Endothelial cell of umbilical vein (primary cell): ENCODE data around the gene TAF9. TPM values are rescaled to one million over a fixed set of nuclear protein-coding genes. Genes with fewer than 3 reads are reported as not detected.

ENCODE experiments used
- BruUV-seq: library from RNA; stranded (reverse); fragments of 400-500 nt; replicated peaks from 2 replicates; lab custom pipeline; 2021; lab: Mats Ljungman, UMichigan
- CTCF ChIA-PET: fragments of 300-600, 350-600 bp; sonication (Branson Sonifier 250); formaldehyde crosslinking; loops from one replicate; lab custom pipeline; 2021; ENCODE audit warnings: antibody characterized with exemption, inconsistent platforms; lab: Charles Lee
- POLR2A ChIA-PET: fragments of 300-600, 350-600 bp; sonication (Branson Sonifier 250); formaldehyde crosslinking; loops from one replicate; lab custom pipeline; 2021; ENCODE audit warnings: antibody characterized with exemption, inconsistent platforms; lab: Charles Lee
- DNase-seq: peaks from one replicate; pipeline ENCODE4 v3.0.0-alpha.2; 2011; ENCODE audit warnings: low read depth, low spot score
- FAIRE-seq: peaks from 2 replicates; lab custom pipeline; 2011; peaks lifted over from hg19 to GRCh38; lab: Jason Lieb, UNC
- H2AFZ ChIP-seq: 2 replicates; pipeline ENCODE4 v1.6.0; 2012; ENCODE audit warnings: low read depth, low read length, control low read depth, inconsistent platforms
- H3K27ac ChIP-seq: 2 replicates; pipeline ENCODE4 v1.5.1; 2011; ENCODE audit warnings: low read depth, mild to moderate bottlenecking, control low read depth, low read length, moderate library complexity; ENCODE audit not compliant: insufficient read depth
- H3K27me3 ChIP-seq, 2 experiments: 2 replicates each; pipeline versions ENCODE4 v1.6.0 to v1.6.1; 2011; ENCODE audit warnings: low read length in 2 of 2, mixed read lengths in 1 of 2; ENCODE audit not compliant: control insufficient read depth in 2 of 2, insufficient read depth in 2 of 2
- H3K36me3 ChIP-seq, 2 experiments: 2 replicates in 1 of 2; 3 replicates in 1 of 2; pipeline ENCODE4 v1.5.1; 2011; ENCODE audit warnings: low read length in 2 of 2, mild to moderate bottlenecking in 1 of 2, moderate library complexity in 1 of 2; ENCODE audit not compliant: control insufficient read depth in 2 of 2, insufficient read depth in 2 of 2; ENCODE audit errors: extremely low read depth in 1 of 2
- H3K4me1 ChIP-seq: 3 replicates; pipeline ENCODE4 v1.5.1; 2011; ENCODE audit warnings: mild to moderate bottlenecking, low read length; ENCODE audit not compliant: control insufficient read depth, insufficient read depth; ENCODE audit errors: extremely low read depth
- H3K4me2 ChIP-seq: 2 replicates; pipeline ENCODE4 v1.6.1; 2011; ENCODE audit warnings: low read length, control low read depth, mixed read lengths; ENCODE audit not compliant: insufficient read depth
- H3K4me3 ChIP-seq, 3 experiments: fragments of 200-600 bp in 1 of 3; sonication (generic), shearing (Covaris generic) in 1 of 3; replicated peaks in 1 of 3; 2 replicates each; pipeline ENCODE4 v1.5.1; 2011 to 2016; ENCODE audit warnings: control low read depth in 3 of 3, low read length in 3 of 3, mild to moderate bottlenecking in 2 of 3, inconsistent platforms in 1 of 3, low read depth in 1 of 3, moderate library complexity in 1 of 3; ENCODE audit not compliant: insufficient read depth in 1 of 3
- H3K79me2 ChIP-seq: 2 replicates; pipeline ENCODE4 v1.6.0; 2012; ENCODE audit warnings: low read length, inconsistent platforms; ENCODE audit not compliant: control insufficient read depth, insufficient read depth
- H3K9ac ChIP-seq: replicated peaks from 2 replicates; pipeline ENCODE3; 2011; ENCODE audit warnings: low read length, control low read depth; ENCODE audit not compliant: insufficient read depth; ENCODE audit errors: extremely low read depth
- H3K9me1 ChIP-seq: replicated peaks from 3 replicates; pipeline ENCODE4 v1.6.0; 2011; ENCODE audit warnings: mild to moderate bottlenecking, low read length; ENCODE audit not compliant: control insufficient read depth, insufficient read depth; ENCODE audit errors: extremely low read depth
- H3K9me3 ChIP-seq: replicated peaks from 2 replicates; pipeline ENCODE4 v1.5.1; 2012; ENCODE audit warnings: low read length, inconsistent platforms; ENCODE audit not compliant: control insufficient read depth, insufficient read depth
- H4K20me1 ChIP-seq: replicated peaks from 2 replicates; pipeline ENCODE3; 2011; ENCODE audit warnings: mild to moderate bottlenecking, low read length; ENCODE audit not compliant: control insufficient read depth, insufficient read depth; ENCODE audit errors: extremely low read depth
- EZH2 ChIP-seq: IDR thresholded peaks from 2 replicates; pipeline ENCODE4 v1.6.1; 2012; ENCODE audit warnings: borderline replicate concordance, low read depth, mild to moderate bottlenecking, moderate library complexity, low read length, inconsistent platforms; ENCODE audit not compliant: severe bottlenecking
- FOS ChIP-seq: IDR thresholded peaks from 2 replicates; pipeline ENCODE4 v1.6.1; 2011; ENCODE audit warnings: mild to moderate bottlenecking, low read length, moderate library complexity, borderline replicate concordance; ENCODE audit not compliant: insufficient read depth
- GATA2 ChIP-seq: IDR thresholded peaks from 2 replicates; pipeline ENCODE4 v1.7.0; 2011; ENCODE audit warnings: low read depth, mild to moderate bottlenecking, moderate library complexity, mixed read lengths, low read length; ENCODE audit not compliant: insufficient read length, insufficient read depth
- JUN ChIP-seq: IDR thresholded peaks from 2 replicates; pipeline ENCODE4 v1.6.1; 2011; ENCODE audit warnings: borderline replicate concordance, low read depth; ENCODE audit not compliant: insufficient read length, insufficient read depth
- MAX ChIP-seq: IDR thresholded peaks from 2 replicates; pipeline ENCODE4 v1.6.1; 2011; ENCODE audit not compliant: insufficient read depth, insufficient read length
- MYC ChIP-seq: IDR thresholded peaks from one replicate; pipeline ENCODE4 v1.6.1; 2011; ENCODE audit warnings: mild to moderate bottlenecking, low read depth, low read length
- POLR2A ChIP-seq: IDR thresholded peaks from 2 replicates; pipeline ENCODE4 v1.6.1; 2012; ENCODE audit warnings: low read depth, mild to moderate bottlenecking, control low read depth, low read length
- POLR2AphosphoS5 ChIP-seq: IDR thresholded peaks from 2 replicates; pipeline ENCODE4 v1.6.1; 2012; ENCODE audit warnings: low read depth, mild to moderate bottlenecking, control low read depth, low read length, moderate library complexity; ENCODE audit not compliant: insufficient read depth
- dilution Hi-C: fragments of 300-500 bp; cut with MboI; formaldehyde crosslinking; loops from one replicate; pipeline ENCODE4 v1.15.0; 2019; ENCODE audit warnings: low sequenced_read_pairs; ENCODE audit not compliant: extremely low pct_ligation_motif_present
- intact Hi-C: fragments of 100-400 bp; cut with micrococcal nuclease; formaldehyde crosslinking; loops from one replicate; pipeline ENCODE4 v1.10.0; 2022
- polyA plus RNA-seq, 4 experiments: library from polyadenylated mRNA; depleted of rRNA in 3 of 4; stranded (reverse) in 3 of 4; unstranded in 1 of 4; fragments of >200 nt; gene quantifications; 2 replicates each; pipeline versions ENCODE4 v1.2.1 to v1.2.3, GENCODE V29; 2011 to 2012; ENCODE audit warnings: missing spikeins in 1 of 4
- total RNA-seq: library from RNA; stranded (reverse); gene quantifications from 2 replicates; pipeline ENCODE4 v1.2.3, GENCODE V29; 2021
- TF ChIP-seq, protein P1 (sequence below), 2 donors: IDR thresholded peaks; 1 replicate in 1 of 2; 2 replicates in 1 of 2; pipeline ENCODE4 v1.5.1; 2011; ENCODE audit warnings: low read length in 2 of 2, mild to moderate bottlenecking in 2 of 2, moderate library complexity in 2 of 2, control low read depth in 1 of 2, inconsistent platforms in 1 of 2, low read depth in 1 of 2; ENCODE audit not compliant: insufficient read depth in 1 of 2; ENCODE audit errors: extremely low read depth in 1 of 2

Gene TAF9
- total and polyA plus RNA-seq, 2 donors (not counting 3 experiments of a cell fraction or from before 2014, with no cell fraction given), result 67.8 to 84.8 TPM

DNA sequence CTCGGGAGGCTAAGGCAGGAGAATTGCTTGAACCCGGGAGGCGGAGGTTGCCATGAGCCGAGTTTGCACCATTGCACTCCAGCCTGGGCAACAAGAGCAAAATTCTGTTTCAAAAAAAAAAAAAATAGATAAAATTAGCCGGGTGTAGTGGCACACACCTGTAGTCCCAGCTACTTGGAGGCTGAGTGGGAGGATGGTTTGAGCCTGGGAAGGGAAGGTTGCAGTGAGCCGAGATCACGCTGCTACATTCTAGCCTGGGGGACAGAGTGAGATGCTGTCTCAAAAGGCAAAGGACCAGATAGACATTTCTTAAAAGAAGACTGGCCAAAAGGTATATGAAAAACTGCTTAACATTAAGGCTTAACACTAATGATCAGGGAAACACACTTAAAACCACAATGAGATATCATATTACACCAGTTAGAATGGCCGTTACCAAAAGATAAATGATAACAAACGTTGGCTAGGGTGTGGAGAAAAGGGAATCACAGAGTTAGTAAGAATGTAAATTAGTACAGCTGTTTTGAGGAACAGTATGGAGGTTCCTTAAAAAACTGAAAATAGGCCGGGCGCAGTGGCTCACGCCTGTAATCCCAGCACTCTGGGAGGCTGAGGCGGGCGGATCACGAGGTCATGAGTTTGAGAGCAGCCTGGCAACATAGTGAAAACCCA is 35.5 kb upstream of the TAF9 start:
- BruUV-seq, result no TSS peak
- Histone ChIP-seq H3K27ac (no peak overlapping the region), H3K9me1 (no peaks in the 10 kb centered on the region), H3K36me3 (no peaks in the 10 kb centered on the region), H3K9ac (no peak overlapping the region), H4K20me1 (no peaks in the 10 kb centered on the region), H3K4me3 (no peak overlapping the region), H2AFZ (no peak overlapping the region), H3K9me3 (no peaks in the 10 kb centered on the region), H3K27me3 (no peaks in the 10 kb centered on the region), H3K79me2 (no peaks in the 10 kb centered on the region), H3K4me1 (no peaks in the 10 kb centered on the region), H3K4me2 (no peak overlapping the region)
- FAIRE-seq (no peak), DNase-seq (no peak)
- TF ChIP-seq FOS (no peak), MAX (no peak), EZH2 (no peak), GATA2 (no peak), POLR2A (no peak), POLR2AphosphoS5 (no peak), JUN (no peak), MYC (no peak)
- TF ChIP-seq, protein P1, sequence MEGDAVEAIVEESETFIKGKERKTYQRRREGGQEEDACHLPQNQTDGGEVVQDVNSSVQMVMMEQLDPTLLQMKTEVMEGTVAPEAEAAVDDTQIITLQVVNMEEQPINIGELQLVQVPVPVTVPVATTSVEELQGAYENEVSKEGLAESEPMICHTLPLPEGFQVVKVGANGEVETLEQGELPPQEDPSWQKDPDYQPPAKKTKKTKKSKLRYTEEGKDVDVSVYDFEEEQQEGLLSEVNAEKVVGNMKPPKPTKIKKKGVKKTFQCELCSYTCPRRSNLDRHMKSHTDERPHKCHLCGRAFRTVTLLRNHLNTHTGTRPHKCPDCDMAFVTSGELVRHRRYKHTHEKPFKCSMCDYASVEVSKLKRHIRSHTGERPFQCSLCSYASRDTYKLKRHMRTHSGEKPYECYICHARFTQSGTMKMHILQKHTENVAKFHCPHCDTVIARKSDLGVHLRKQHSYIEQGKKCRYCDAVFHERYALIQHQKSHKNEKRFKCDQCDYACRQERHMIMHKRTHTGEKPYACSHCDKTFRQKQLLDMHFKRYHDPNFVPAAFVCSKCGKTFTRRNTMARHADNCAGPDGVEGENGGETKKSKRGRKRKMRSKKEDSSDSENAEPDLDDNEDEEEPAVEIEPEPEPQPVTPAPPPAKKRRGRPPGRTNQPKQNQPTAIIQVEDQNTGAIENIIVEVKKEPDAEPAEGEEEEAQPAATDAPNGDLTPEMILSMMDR (IDR thresholded peaks at IDR 0.05; ENCODE audit: extremely low read depth in 1 of 2, insufficient read depth in 1 of 2, low read depth in 1 of 2, low read length in 2 of 2), result no peak
- ChIA-PET POLR2A (interaction anchor here (0.7 kb wide), 1 partner anchor 50 kb away, joined by 4 read pairs; no protein-coding TSS in a partner anchor), CTCF (interaction anchor here (1.1 kb wide), 1 partner anchor 311 kb away, joined by 4 read pairs; no protein-coding TSS in a partner anchor)
- intact Hi-C loops, result no loop called here
- dilution Hi-C loops, result no loop called here
